Islet of Langerhans (tissue), 1 donor: ENCODE data around the gene EFR3B.
"Not testable (repeated sequence)": the region's sequence is repeated elsewhere in the genome, so short reads cannot be mapped to it uniquely, and the experiment has no call there.

ENCODE experiments used
- FAIRE-seq: peaks from one replicate; lab custom pipeline; 2011; peaks lifted over from hg19 to GRCh38; lab: Jason Lieb, UNC

The EFR3B gene

GRCh38 chr2:25072606-25073005, 30.7 kb downstream of the EFR3B start:
- no peak for FAIRE-seq

GRCh38 chr2:25073025-25073424, 31.1 kb downstream of the EFR3B start:
- no peak for FAIRE-seq

GRCh38 chr2:25073914-25074313, 32.0 kb downstream of the EFR3B start:
- no peak for FAIRE-seq

GRCh38 chr2:25074826-25075225, 33.0 kb downstream of the EFR3B start:
- no peak for FAIRE-seq

GRCh38 chr2:25076749-25077148, 34.9 kb downstream of the EFR3B start:
- FAIRE-seq = no peak

- no peak for FAIRE-seq
Measured at GRCh38 chr2:25077789-25078169, 35.9 kb downstream of the EFR3B start.

GRCh38 chr2:25078170-25079049, 36.5 kb downstream of the EFR3B start:
- no peak for FAIRE-seq

- no peak for FAIRE-seq
Measured at GRCh38 chr2:25079050-25079635, 37.3 kb downstream of the EFR3B start.

GRCh38 chr2:25081237-25081790, 39.4 kb downstream of the EFR3B start:
- FAIRE-seq = no peak

- no peak for FAIRE-seq
Measured at GRCh38 chr2:25082002-25082622, 40.2 kb downstream of the EFR3B start.

- FAIRE-seq = no peak
Measured at GRCh38 chr2:25085761-25086560, 44.1 kb downstream of the EFR3B start.

- FAIRE-seq = no peak
Measured at GRCh38 chr2:25088817-25089516, 47.1 kb downstream of the EFR3B start.

- no peak for FAIRE-seq
Measured at GRCh38 chr2:25089605-25090315, 47.9 kb downstream of the EFR3B start.

GRCh38 chr2:25090801-25091200, 48.9 kb downstream of the EFR3B start:
- FAIRE-seq = no peak

- no peak for FAIRE-seq
Measured at GRCh38 chr2:25091265-25091664, 49.4 kb downstream of the EFR3B start.

- no peak for FAIRE-seq
Measured at GRCh38 chr2:25098056-25098455, 56.2 kb downstream of the EFR3B start.

- no peak for FAIRE-seq
Measured at GRCh38 chr2:25098670-25099486, 57.0 kb downstream of the EFR3B start.

- not testable (repeated sequence) for FAIRE-seq
Measured at GRCh38 chr2:25102352-25102751, 60.5 kb downstream of the EFR3B start.

GRCh38 chr2:25103287-25103871, 61.5 kb downstream of the EFR3B start:
- no peak for FAIRE-seq

GRCh38 chr2:25104736-25105135, 62.9 kb downstream of the EFR3B start:
- no peak for FAIRE-seq
